A204.1 (cell line): ENCODE data around the gene TDRD10.

ENCODE experiments used
- FAIRE-seq: peaks from 2 replicates; lab custom pipeline; 2012; peaks lifted over from hg19 to GRCh38; lab: Jason Lieb, UNC

The TDRD10 gene, protein sequence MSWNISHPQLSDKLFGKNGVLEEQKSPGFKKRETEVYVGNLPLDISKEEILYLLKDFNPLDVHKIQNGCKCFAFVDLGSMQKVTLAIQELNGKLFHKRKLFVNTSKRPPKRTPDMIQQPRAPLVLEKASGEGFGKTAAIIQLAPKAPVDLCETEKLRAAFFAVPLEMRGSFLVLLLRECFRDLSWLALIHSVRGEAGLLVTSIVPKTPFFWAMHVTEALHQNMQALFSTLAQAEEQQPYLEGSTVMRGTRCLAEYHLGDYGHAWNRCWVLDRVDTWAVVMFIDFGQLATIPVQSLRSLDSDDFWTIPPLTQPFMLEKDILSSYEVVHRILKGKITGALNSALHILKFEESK

GRCh38 chr1:154502066-154502743 is at the start of gene TDRD10, which contains the start of gene SHE:
Gene TDRD10 (plus strand): TSS chr1:154502219. CDS start chr1:154506904, 4,685 bp downstream.
Gene SHE (minus strand): TSS chr1:154502412. CDS start chr1:154502026, 386 bp downstream.
- FAIRE-seq: no peak

GRCh38 chr1:154453161-154453560 is 48.9 kb upstream of the TDRD10 start:
- no peak for FAIRE-seq

DNA sequence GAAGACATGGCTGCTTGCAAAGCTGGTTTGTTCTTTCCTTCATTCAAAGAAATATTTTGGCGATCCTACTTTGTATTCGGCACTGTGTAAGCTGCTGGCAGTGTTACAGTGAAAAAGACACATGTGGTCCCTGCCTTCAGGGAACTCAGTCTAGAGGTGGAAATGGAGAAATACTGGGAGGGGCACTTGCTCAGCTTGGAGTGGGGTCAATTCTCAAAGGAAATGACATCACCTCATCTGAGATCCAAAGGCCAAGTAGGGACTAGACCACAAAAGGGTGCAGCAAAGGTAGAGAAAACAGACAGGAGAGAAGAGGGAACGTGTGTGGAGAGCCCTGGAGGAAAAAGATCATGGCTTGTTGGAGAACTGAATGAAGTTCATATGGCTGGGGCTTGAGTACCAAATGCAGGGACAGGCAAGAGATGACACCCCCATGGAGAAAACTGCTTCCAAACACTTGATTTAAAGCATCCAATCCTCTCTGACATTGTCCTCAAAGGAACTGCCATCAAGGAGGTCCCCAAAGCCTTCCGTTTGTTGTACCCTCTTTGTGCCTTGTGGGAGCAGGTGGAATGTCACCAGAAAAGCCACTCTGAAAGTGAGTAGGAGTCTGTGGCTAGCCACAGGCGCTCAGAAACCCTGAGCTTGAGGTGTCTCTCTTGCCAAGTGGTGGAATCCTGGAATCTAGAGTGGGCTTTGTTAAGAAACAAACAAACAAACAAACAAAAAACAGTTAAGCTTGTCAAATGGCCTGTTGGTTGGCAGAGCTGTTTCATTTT is 48.3 kb upstream of the TDRD10 start:
- FAIRE-seq: no peak

GRCh38 chr1:154454386-154455120 is 47.5 kb upstream of the TDRD10 start:
- FAIRE-seq: no peak

GRCh38 chr1:154456631-154457030 is 45.4 kb upstream of the TDRD10 start:
- FAIRE-seq: no peak

DNA sequence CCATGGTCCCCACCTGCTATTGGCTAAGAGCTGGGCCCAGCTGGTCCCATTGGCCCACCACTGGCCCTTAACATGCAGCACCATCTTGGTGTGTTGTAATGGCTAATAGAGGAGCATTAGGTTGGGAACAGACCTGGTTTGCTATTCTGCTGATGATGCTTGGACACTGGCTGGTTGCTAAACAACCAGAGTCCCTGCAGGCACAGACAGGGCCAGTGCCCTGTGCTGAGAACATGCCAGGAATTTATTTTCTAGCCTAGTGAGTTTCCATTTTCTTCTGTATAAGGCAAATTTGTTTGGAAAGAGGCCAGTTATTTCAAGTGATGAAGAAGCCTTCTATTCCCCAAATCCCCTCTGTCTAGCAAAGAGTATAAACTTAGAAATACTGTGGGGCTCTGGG is 42.9 kb upstream of the TDRD10 start:
- FAIRE-seq: no peak

- no peak for FAIRE-seq
Measured at GRCh38 chr1:154460695-154461260, 41.2 kb upstream of the TDRD10 start.

GRCh38 chr1:154463512-154463990 is 38.5 kb upstream of the TDRD10 start:
- FAIRE-seq: no peak

- no peak for FAIRE-seq
Measured at GRCh38 chr1:154465621-154466195, 36.3 kb upstream of the TDRD10 start.

GRCh38 chr1:154466206-154466605 is 35.8 kb upstream of the TDRD10 start:
- FAIRE-seq: no peak

DNA sequence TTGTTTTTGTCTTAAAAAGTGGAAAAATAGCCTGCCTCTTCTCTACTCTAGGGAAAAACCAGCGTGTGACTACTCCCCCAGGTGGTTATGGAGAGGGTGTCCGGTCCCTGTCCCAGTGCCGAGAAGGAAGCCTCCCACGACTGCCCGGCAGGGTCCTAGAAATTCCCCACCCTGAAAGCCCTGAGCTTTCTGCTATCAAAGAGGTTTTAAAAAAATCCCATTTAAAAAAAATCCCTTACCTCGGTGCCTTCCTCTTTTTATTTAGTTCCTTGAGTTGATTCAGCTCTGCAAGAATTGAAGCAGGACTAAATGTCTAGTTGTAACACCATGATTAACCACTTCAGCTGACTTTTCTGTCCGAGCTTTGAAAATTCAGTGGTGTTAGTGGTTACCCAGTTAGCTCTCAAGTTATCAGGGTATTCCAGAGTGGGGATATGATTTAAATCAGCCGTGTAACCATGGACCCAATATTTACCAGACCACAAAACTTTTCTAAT is 35.0 kb upstream of the TDRD10 start:
- FAIRE-seq: no peak

DNA sequence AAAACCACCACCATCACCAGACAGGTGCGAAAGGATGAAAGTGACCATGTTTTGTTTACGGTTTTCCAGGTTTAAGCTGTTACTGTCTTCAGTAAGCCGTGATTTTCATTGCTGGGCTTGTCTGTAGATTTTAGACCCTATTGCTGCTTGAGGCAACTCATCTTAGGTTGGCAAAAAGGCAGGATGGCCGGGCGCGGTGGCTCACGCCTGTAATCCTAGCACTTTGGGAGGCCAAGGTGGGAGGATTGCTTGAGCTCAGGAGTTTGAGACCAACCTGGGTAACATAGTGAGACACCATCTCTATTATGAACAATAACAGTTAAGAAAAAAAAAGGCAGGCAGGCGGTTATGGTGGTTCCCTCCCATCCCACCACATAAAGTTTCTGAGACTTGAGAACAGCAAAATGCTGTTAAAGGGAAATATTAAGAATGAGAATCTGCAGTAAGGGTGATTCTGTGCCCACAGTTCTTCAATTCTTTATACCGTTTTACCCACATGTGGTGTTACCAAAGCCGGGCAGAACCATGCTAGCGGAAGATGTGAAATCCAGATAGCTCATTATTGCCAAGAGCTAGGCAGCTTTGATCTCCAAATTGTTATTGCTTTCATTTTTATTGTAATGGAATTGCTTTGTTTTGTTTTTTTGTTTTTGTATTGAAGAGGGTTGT is 34.5 kb upstream of the TDRD10 start:
- FAIRE-seq: no peak

DNA sequence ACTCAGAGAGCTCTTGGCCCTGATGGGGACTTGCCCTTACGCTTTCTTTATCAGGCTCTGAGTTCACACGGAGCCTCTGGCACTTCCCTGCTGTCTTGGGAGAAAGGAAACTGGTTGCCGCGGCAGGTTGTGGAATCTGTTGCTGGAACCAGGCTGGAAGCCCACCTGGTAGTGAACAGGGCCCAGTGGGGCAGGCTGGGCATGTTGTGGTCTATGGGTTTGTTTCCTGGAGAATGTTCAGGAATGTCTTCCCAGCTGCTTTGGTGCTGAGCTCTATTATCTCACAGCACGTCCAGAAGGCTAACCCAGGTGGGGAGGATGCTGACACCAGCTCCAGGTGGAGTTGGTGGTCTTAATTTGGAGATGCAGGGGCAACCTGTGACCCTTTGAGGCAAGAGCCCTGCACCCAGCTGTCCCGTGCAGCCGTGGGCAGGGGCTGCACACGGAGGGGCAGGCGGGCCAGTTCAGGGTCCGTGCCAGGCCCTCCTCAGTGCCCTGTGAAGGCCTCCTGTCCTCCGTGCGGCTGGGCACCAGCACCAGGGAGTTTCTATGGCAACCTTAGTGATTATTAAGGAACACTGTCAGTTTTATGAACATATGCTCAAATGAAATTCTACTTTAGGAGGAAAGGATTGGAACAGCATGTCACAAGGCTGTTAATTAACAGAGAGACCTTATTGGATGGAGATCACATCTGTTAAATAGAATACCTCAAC is 33.3 kb upstream of the TDRD10 start:
- FAIRE-seq: no peak

DNA sequence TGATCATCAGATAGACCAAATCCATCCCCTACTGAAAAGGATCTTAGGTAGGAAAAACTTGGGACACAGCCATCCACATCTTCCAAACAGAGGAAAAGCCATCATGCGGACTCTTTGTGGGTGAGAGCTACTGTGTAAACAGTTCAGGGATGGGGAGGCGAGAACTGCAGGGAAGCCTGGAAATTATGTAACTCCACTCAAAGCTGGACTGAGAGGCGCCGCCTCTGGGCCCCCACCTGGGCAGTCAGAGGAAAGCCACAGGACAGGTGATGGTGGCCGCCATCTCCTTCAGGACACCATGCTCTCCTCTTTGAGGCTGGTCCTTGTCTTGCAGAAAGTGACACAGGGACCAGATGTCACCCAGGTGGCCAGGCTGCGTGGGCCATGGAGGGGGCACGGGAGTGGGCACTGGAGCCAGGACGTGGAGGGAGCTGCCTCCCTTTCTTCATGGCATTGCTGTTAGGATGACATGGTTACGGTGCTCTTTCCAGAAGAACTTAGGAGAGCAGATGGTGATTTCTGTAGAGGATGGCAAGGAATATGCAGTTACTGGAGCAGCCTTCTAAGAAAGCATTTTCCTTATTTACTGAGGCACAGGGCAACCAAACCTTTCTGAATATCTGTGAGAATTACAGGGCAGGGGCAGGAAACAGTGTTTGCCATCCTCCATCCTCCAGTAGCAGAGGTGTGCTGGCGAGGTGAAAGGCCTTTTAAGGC is 32.0 kb upstream of the TDRD10 start:
- no peak for FAIRE-seq

- FAIRE-seq: no peak
Measured at GRCh38 chr1:154471304-154471703, 30.7 kb upstream of the TDRD10 start.

DNA sequence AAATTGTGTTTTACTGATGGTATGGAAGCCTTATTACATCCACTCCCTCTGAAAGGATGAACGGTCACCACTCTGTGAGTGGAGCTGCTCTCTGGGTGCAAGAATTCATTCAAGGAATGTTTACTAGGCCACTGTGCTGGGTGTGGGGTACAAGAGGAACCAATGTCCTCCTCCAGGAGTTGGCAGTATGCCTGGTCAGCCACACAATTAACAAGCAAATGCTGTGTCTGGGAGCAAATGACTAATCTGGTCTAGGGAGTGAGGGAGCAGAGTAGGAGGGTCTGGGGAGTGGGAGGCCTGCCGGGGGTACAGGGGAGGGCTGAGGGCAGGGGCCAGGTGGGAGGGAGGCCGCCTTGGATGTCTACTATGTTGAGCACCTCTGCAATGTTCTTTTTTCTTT is 27.2 kb upstream of the TDRD10 start:
- FAIRE-seq: no peak

DNA sequence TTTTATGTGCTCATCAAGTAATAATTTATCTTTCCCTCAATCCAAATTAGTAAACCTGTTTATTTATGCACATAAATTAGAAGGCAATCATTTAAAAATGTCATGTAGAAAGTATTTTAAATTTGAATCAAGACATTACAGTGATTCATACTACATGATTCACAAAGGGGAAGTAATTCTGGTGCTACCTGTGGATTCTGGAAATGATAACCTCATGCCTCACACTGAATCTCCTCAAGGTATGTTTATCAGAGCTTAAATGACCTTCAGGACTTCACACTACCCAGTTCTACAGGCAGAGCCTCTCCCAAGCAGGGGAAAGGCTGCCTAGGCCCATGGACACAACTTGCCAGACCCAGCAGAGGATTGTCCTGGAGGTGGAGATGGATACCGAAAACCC is 25.2 kb upstream of the TDRD10 start:
- no peak for FAIRE-seq

DNA sequence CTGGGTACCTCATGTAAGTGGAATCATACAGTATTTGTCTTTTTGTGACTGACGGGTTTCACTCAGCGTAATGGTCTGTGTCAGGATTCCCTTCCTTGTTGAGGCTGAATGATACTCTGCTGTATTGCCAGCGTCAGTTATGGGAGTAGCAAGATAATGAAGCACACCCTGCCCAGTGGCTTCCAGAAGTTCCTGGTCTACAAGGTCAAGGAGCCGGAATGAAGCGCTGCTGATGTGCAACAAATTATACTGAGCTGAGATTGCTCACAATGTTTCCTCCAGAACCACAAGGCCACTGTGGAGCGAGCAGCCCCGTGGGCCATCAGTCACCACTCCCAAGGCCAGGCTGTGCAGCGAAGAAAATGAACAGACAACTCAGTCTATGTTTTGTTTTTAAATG is 24.0 kb upstream of the TDRD10 start:
- no peak for FAIRE-seq

- FAIRE-seq: no peak
Measured at GRCh38 chr1:154478639-154479038, 23.4 kb upstream of the TDRD10 start.
